MCF 10A (cell line): ENCODE data around the gene EMILIN2. TPM values are rescaled to one million over a fixed set of nuclear protein-coding genes. Genes with fewer than 3 reads are reported as not detected.

Experiments used
- BruUV-seq: library from RNA; stranded (reverse); fragments of 400-500 nt; replicated peaks from 2 replicates; lab custom pipeline; 2021; lab: Mats Ljungman, UMichigan
- CTCF ChIA-PET: fragments of 300-600 bp; sonication (Branson Sonifier 250); formaldehyde crosslinking; extraction: SDS; loops from one replicate; lab custom pipeline; 2021; ENCODE audit warnings: antibody characterized with exemption, inconsistent platforms; lab: Yijun Ruan, JAX
- POLR2A ChIA-PET: fragments of 300-600, 350-650 bp; sonication (Branson Sonifier 250); formaldehyde crosslinking; extraction: SDS; loops from one replicate; lab custom pipeline; 2020; ENCODE audit warnings: antibody characterized with exemption, inconsistent platforms; lab: Yijun Ruan, JAX
- DNase-seq: peaks from one replicate; pipeline ENCODE4 v3.0.0-alpha.2; 2018; ENCODE audit not compliant: unreplicated experiment
- H3K27ac Mint-ChIP-seq: one replicate; pipeline ENCODE4 v1.8.0; 2022; ENCODE audit warnings: mild to moderate bottlenecking, low read depth, mixed read lengths; ENCODE audit not compliant: unreplicated experiment
- H3K27me3 Mint-ChIP-seq: one replicate; pipeline ENCODE4 v1.8.0; 2022; ENCODE audit warnings: mixed read lengths; ENCODE audit not compliant: insufficient read depth, unreplicated experiment
- H3K36me3 Mint-ChIP-seq: one replicate; pipeline ENCODE4 v1.8.0; 2022; ENCODE audit warnings: mild to moderate bottlenecking, moderate library complexity, mixed read lengths; ENCODE audit not compliant: insufficient read depth, unreplicated experiment
- H3K4me1 Mint-ChIP-seq: one replicate; pipeline ENCODE4 v1.8.0; 2022; ENCODE audit warnings: mixed read lengths; ENCODE audit not compliant: insufficient read depth, unreplicated experiment
- H3K4me3 Mint-ChIP-seq: one replicate; pipeline ENCODE4 v1.8.0; 2022; ENCODE audit warnings: mild to moderate bottlenecking, moderate library complexity, mixed read lengths; ENCODE audit not compliant: unreplicated experiment
- H3K9me3 Mint-ChIP-seq: one replicate; pipeline ENCODE4 v1.8.0; 2022; ENCODE audit warnings: mixed read lengths; ENCODE audit not compliant: unreplicated experiment
- intact Hi-C: fragments of 100-400 bp; cut with micrococcal nuclease; formaldehyde crosslinking; loops from 2 replicates; pipeline ENCODE4 v1.14.1; 2022
- total RNA-seq: library from RNA; stranded (reverse); gene quantifications from 2 replicates; pipeline ENCODE4 v1.2.3, GENCODE V29; 2022
- TF ChIP-seq, protein P1 (sequence below): fragments of 200-600 bp; IDR thresholded peaks from one replicate; pipeline ENCODE4 v1.8.0; 2022; ENCODE audit warnings: antibody characterized with exemption, mild to moderate bottlenecking; ENCODE audit not compliant: unreplicated experiment

EMILIN2 gene
- total RNA-seq, 1 experiment from 2014 or later, result not detected

DNA sequence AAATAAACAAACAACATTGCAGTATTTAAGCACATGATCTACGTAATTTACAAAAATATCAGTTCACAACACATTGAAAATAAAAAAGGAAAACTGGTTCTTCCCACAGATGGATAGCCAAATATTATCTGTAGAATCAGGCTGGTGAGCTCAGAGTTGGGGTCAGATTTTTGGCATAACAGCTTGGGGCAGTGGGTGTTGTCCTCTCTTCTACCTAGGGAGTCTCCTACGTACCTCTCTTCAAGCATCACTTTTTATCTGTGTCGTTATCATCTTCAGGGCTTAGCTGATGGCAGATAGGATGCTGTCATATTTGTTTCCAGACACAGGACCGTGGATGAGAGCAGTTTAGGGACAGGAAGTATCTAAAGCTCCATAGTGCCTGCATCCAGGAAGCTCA, 46.2 kb downstream of the EMILIN2 start:
- no peaks in the 10 kb centered on the region for H3K9me3 Mint-ChIP-seq
- BruUV-seq, result no TSS peak
- peaks cover 34% of the 10 kb centered on the region for H3K27me3 Mint-ChIP-seq
- no peaks in the 10 kb centered on the region for H3K36me3 Mint-ChIP-seq
- TF ChIP-seq, protein P1, sequence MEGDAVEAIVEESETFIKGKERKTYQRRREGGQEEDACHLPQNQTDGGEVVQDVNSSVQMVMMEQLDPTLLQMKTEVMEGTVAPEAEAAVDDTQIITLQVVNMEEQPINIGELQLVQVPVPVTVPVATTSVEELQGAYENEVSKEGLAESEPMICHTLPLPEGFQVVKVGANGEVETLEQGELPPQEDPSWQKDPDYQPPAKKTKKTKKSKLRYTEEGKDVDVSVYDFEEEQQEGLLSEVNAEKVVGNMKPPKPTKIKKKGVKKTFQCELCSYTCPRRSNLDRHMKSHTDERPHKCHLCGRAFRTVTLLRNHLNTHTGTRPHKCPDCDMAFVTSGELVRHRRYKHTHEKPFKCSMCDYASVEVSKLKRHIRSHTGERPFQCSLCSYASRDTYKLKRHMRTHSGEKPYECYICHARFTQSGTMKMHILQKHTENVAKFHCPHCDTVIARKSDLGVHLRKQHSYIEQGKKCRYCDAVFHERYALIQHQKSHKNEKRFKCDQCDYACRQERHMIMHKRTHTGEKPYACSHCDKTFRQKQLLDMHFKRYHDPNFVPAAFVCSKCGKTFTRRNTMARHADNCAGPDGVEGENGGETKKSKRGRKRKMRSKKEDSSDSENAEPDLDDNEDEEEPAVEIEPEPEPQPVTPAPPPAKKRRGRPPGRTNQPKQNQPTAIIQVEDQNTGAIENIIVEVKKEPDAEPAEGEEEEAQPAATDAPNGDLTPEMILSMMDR, result no peak
- ChIA-PET POLR2A (no interaction called here), CTCF (interaction anchor here (0.5 to 0.8 kb wide), 3 partner anchors 13 to 310 kb away, joined by 3 read pairs; no protein-coding TSS in a partner anchor)
- intact Hi-C loops, result no loop called here
- peaks cover 5% of the 10 kb centered on the region for H3K4me1 Mint-ChIP-seq
- no peak overlapping the region for H3K4me3 Mint-ChIP-seq
- H3K27ac Mint-ChIP-seq, result no peak overlapping the region
- DNase-seq, result no peak

DNA sequence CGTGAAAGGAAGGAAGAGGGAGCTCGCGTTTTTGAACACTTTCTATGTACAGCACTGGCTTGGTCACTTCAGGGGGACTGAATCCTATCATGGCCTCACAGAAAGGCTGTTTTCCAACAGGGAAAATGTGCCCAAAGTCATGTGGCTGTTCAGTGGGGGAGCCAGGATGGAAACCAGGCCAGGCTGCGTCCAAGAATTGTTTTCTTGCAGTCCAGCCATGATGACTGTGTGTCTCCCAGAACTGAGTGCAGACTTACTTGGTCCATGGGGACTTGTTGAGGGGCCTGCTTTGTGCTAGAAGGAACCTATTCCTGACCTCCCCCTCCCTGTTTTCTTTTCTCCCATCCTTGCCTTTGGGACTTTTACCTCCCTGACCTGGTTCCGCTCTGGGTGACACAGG, 46.9 kb downstream of the EMILIN2 start:
- ChIA-PET POLR2A (no interaction called here), CTCF (interaction anchor here (0.5 to 0.8 kb wide), 3 partner anchors 12 to 310 kb away, joined by 3 read pairs; no protein-coding TSS in a partner anchor)
- no peak for DNase-seq
- Mint-ChIP-seq H3K4me1 (peaks cover 5% of the 10 kb centered on the region), H3K4me3 (no peak overlapping the region), H3K27ac (no peak overlapping the region), H3K9me3 (no peaks in the 10 kb centered on the region), H3K36me3 (no peaks in the 10 kb centered on the region), H3K27me3 (peaks cover 34% of the 10 kb centered on the region)
- no TSS peak for BruUV-seq
- intact Hi-C loops, result no loop called here
- TF ChIP-seq, protein P1, result no peak

DNA sequence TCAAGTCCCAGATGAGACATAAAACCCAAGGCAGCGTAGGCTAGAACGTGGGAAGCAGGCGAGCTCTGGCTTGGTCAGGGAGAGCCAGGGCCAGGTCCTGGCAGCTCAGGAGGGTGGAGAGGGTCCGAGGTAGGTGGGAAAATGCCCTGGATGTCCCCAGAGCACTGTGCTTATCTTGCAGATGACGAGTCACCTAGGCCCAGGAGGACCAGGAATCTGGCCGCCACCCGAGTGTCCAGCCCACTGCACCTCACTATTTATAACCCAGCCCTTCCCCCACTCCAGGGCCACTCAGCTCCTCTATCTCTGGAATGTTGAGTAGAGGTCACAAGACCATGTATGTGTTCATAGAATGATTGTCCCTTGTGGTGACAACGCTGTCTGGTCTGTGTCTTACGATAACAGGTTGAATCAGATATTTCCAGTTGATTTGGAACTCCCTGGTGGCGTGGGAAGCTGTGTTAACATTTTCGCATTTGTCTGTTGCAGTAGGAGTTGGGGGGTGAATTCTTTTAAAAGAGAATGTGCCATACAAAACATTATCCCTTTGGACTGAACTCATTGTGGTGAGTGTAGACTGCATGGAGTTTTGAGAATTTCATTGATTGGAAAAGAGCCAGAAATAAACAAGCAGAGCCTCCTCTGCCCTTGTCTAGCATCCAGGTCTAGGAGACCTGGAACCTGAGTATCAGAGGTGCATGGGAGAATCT, 47.5 kb downstream of the EMILIN2 start:
- DNase-seq, result no peak
- TF ChIP-seq, protein P1, result no peak
- CTCF ChIA-PET, result interaction anchor here (0.8 to 1.4 kb wide), 2 partner anchors 54 to 352 kb away, joined by 3 to 4 read pairs; no protein-coding TSS in a partner anchor
- no TSS peak for BruUV-seq
- Mint-ChIP-seq H3K4me1 (peaks cover 5% of the 10 kb centered on the region), H3K9me3 (no peaks in the 10 kb centered on the region), H3K36me3 (no peaks in the 10 kb centered on the region), H3K27ac (no peak overlapping the region), H3K27me3 (peaks cover 34% of the 10 kb centered on the region), H3K4me3 (no peak overlapping the region)
- intact Hi-C loops, result no loop called here
- POLR2A ChIA-PET, result interaction anchor here (1.4 kb wide), 1 partner anchor 9 kb away, joined by 3 read pairs; no protein-coding TSS in a partner anchor

DNA sequence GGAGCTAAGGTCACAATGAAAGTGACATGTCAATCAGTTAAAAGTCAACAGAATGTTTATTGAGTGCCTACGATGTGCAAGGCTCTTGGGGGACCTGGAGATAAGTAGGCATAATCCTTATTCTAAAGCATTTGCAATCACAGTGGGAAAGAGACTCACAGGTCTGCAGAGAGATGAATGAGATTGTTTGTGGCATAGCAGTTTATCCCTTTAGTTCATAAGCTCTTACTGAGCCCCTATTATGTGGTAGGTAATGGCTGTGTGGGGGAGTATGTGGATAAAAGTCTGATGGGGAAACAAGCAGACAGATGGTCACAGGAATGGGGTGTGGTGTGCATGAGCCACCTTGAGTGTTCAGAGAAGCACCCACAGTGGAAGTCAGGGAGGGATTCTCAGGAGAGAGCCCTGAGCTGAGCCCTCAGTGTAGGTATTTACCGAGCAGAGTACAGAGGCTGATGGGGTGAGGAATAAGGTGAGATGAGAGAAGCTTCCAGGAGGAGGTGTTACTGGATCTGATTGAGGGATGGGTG, 48.1 kb downstream of the EMILIN2 start:
- TF ChIP-seq, protein P1, result no peak
- H3K27me3 Mint-ChIP-seq, result peaks cover 34% of the 10 kb centered on the region
- no peaks in the 10 kb centered on the region for H3K9me3 Mint-ChIP-seq
- CTCF ChIA-PET, result interaction anchor here (0.8 to 1.4 kb wide), 2 partner anchors 53 to 351 kb away, joined by 3 to 4 read pairs; no protein-coding TSS in a partner anchor
- H3K4me1 Mint-ChIP-seq, result peaks cover 1% of the 10 kb centered on the region
- no TSS peak for BruUV-seq
- H3K4me3 Mint-ChIP-seq, result no peak overlapping the region
- no peak overlapping the region for H3K27ac Mint-ChIP-seq
- POLR2A ChIA-PET, result interaction anchor here (1.4 kb wide), 1 partner anchor 8 kb away, joined by 3 read pairs; no protein-coding TSS in a partner anchor
- intact Hi-C loops, result no loop called here
- no peak for DNase-seq
- H3K36me3 Mint-ChIP-seq, result no peaks in the 10 kb centered on the region
